HUES48 (cell line): ENCODE measurements around the gene ZNF519.

Experiments
- H3K27ac ChIP-seq: one replicate; pipeline ENCODE4 v1.7.0; 2013; ENCODE audit warnings: low read depth, low read length, inconsistent platforms
- H3K27me3 ChIP-seq: 2 replicates; pipeline ENCODE4 v1.6.1; 2013; ENCODE audit warnings: mild to moderate bottlenecking, low read length; ENCODE audit not compliant: control insufficient read depth, insufficient read depth
- H3K36me3 ChIP-seq: 2 replicates; pipeline ENCODE4 v1.6.1; 2013; ENCODE audit warnings: low read length; ENCODE audit not compliant: control insufficient read depth, insufficient read depth
- H3K4me1 ChIP-seq: 2 replicates; pipeline ENCODE4 v1.6.1; 2013; ENCODE audit warnings: mild to moderate bottlenecking, low read length; ENCODE audit not compliant: control insufficient read depth, insufficient read depth
- H3K4me3 ChIP-seq: 2 replicates; pipeline ENCODE4 v1.5.1; 2013; ENCODE audit warnings: mild to moderate bottlenecking, low read depth, low read length
- H3K9ac ChIP-seq: 2 replicates; pipeline ENCODE4 v1.6.1; 2013; ENCODE audit warnings: mild to moderate bottlenecking, low read depth, low read length, moderate library complexity
- H3K9me3 ChIP-seq: 2 replicates; pipeline ENCODE4 v1.6.1; 2013; ENCODE audit warnings: low read length; ENCODE audit not compliant: control insufficient read depth, insufficient read depth

The ZNF519 gene

GRCh38 chr18:14092625-14093306, 39.5 kb downstream of the ZNF519 start:
- Histone ChIP-seq H3K27me3 (no peaks in the 10 kb centered on the region), H3K27ac (no peak overlapping the region), H3K36me3 (peaks cover 17% of the 10 kb centered on the region), H3K9ac (no peak overlapping the region), H3K9me3 (0 out of 2 replicates have a peak, but pooled peaks cover 4% of the 10 kb centered on the region), H3K4me3 (no peak overlapping the region), H3K4me1 (no peaks in the 10 kb centered on the region)

- no peaks in the 10 kb centered on the region for H3K9me3 ChIP-seq
- H3K27me3 ChIP-seq: no peaks in the 10 kb centered on the region
- no peak overlapping the region for H3K27ac ChIP-seq
Observed at GRCh38 chr18:14089781-14090180, 42.5 kb downstream of the ZNF519 start.

GRCh38 chr18:14089191-14089590, 43.0 kb downstream of the ZNF519 start:
- no peaks in the 10 kb centered on the region for H3K9me3 ChIP-seq
- no peaks in the 10 kb centered on the region for H3K36me3 ChIP-seq
- peaks cover 5% of the 10 kb centered on the region; the same call in 1 of the 2 replicates for H3K4me1 ChIP-seq
- no peak overlapping the region for H3K9ac ChIP-seq
- no peak overlapping the region for H3K27ac ChIP-seq
- no peaks in the 10 kb centered on the region for H3K27me3 ChIP-seq
- no peak overlapping the region for H3K4me3 ChIP-seq

More at GRCh38 chr18:14089781-14090180, 42.5 kb downstream of the ZNF519 start:
- Histone ChIP-seq H3K4me3 (no peak overlapping the region), H3K36me3 (no peaks in the 10 kb centered on the region), H3K4me1 (peaks cover 5% of the 10 kb centered on the region; the same call in 1 of the 2 replicates), H3K9ac (no peak overlapping the region)

DNA sequence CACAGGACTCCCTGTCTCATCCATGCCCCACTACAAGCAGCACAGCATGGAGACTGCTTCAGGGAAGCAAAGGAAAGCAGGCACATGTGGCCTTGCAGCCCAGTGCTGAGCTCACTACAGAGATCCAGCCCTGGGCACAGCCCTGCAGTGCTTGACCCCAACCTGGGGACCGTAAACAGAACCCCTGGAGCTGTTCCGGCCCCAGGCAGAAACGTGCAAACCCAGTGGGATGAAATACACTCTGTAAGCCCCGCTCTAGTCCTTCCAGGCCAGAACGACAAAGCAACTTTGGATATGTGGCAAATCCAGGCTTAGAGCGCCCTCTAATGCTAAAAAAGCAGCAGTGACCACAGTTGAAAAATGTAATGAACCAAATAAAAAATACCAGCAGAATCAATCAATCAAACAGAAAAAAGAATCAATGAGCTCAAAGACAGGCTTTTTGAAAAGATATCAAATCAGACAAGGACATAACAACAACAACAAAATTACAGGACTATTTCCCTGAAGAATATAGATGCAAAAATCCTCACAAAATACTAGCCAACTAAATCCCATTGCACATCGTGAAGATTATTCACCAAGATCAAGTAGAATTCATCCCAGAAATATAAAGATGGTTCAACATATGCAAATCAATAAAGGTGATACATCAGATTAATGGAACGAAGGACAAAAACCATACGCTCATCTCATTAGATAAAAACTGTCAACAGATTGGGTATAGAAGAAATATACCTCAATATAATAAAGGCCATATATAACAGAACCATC, 45.6 kb downstream of the ZNF519 start:
- Histone ChIP-seq H3K4me3 (no peak overlapping the region), H3K27me3 (no peaks in the 10 kb centered on the region), H3K4me1 (peaks cover 5% of the 10 kb centered on the region; the same call in 1 of the 2 replicates), H3K36me3 (no peaks in the 10 kb centered on the region), H3K27ac (no peak overlapping the region), H3K9me3 (no peaks in the 10 kb centered on the region), H3K9ac (no peak overlapping the region)

DNA sequence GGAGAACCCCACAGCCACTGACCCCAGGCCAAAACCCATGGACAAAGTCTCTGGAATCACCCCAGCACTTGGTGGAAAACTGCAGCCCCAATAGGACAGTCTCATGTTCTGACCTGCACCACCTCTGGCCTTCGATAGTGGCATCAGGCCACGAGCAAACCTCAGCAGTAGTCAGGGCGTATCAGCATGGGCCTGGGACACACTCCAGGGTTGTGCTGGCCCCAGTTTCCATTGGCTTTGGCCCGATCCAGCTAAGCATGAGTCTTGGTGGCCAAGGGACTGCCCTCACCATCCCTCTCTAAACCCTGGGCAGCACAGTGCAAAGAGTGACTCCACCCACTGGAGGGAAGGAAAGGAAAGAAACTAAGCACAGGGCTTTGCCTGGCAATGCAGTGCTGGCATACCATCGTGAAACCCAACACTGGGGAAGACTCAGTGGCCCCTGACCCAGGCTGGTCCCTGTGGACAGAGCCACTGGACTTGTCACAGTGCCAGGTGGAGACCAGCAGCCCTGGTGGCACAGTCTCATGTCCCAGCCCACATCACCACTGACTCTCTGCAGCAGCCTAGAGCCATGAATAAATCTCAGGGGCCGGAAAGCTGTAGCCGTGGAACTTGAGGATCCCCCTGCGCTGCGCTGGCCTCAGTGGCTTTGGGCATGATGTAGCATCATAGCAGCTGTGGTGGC, 46.3 kb downstream of the ZNF519 start:
- Histone ChIP-seq H3K27ac (no peak overlapping the region), H3K27me3 (no peaks in the 10 kb centered on the region), H3K36me3 (no peaks in the 10 kb centered on the region), H3K4me3 (no peak overlapping the region), H3K4me1 (peaks cover 5% of the 10 kb centered on the region; the same call in 1 of the 2 replicates), H3K9me3 (no peaks in the 10 kb centered on the region), H3K9ac (no peak overlapping the region)

- no peak overlapping the region for H3K4me3 ChIP-seq
Observed at GRCh38 chr18:14075196-14075595, 57.0 kb downstream of the ZNF519 start.

DNA sequence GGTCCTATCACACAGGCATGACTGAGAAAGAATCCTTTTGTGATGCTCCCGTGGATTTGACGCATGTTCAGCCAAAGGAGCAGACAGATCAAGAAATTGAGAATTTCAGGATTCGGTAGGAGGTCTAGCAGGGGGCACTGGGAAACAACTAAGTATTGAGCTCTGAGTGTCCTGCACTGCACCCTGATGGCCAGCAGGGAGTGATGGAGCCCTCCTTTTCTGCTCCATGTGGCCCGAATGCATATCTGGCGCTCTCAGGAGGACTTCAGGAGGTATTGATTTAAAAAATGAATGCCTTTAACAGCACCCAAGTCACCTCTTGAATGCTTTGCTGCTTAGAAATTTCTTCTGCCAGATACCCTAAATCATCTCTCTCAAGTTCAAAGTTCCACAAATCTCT, 58.0 kb downstream of the ZNF519 start:
- 0 out of 2 replicates have a peak, but pooled peaks cover 3% of the 10 kb centered on the region for H3K36me3 ChIP-seq
- no peaks in the 10 kb centered on the region for H3K9me3 ChIP-seq
- no peaks in the 10 kb centered on the region for H3K4me1 ChIP-seq
- H3K27me3 ChIP-seq: no peaks in the 10 kb centered on the region
- no peak overlapping the region for H3K9ac ChIP-seq
- H3K27ac ChIP-seq: no peak overlapping the region
- no peak overlapping the region for H3K4me3 ChIP-seq

More at GRCh38 chr18:14075196-14075595, 57.0 kb downstream of the ZNF519 start:
- no peak overlapping the region for H3K9ac ChIP-seq
- H3K9me3 ChIP-seq: no peaks in the 10 kb centered on the region
- H3K27me3 ChIP-seq: no peaks in the 10 kb centered on the region
- H3K4me1 ChIP-seq: no peaks in the 10 kb centered on the region
- 0 out of 2 replicates have a peak, but pooled peaks cover 3% of the 10 kb centered on the region for H3K36me3 ChIP-seq
- no peak overlapping the region for H3K27ac ChIP-seq

GRCh38 chr18:14053661-14054060, 78.6 kb downstream of the ZNF519 start:
- H3K27me3 ChIP-seq: no peaks in the 10 kb centered on the region
- no peaks in the 10 kb centered on the region for H3K36me3 ChIP-seq
- no peak overlapping the region for H3K4me3 ChIP-seq
- H3K27ac ChIP-seq: no peak overlapping the region
- peaks cover 24% of the 10 kb centered on the region; the same call in 1 of the 2 replicates for H3K9me3 ChIP-seq
- H3K4me1 ChIP-seq: no peaks in the 10 kb centered on the region
- H3K9ac ChIP-seq: no peak overlapping the region
